Pons (tissue), 1 donor: ENCODE data around the gene SLC38A3.
A peak's percentile ranks its signal among the peaks of the same experiment; 100 is the strongest.
"Not testable (repeated sequence)": the region's sequence is repeated elsewhere in the genome, so short reads cannot be mapped to it uniquely, and the experiment has no call there.

Source experiments
- DNase-seq: peaks from one replicate; pipeline ENCODE4 v3.0.0-alpha.2; 2016; ENCODE audit warnings: low spot score

SLC38A3 gene

DNA sequence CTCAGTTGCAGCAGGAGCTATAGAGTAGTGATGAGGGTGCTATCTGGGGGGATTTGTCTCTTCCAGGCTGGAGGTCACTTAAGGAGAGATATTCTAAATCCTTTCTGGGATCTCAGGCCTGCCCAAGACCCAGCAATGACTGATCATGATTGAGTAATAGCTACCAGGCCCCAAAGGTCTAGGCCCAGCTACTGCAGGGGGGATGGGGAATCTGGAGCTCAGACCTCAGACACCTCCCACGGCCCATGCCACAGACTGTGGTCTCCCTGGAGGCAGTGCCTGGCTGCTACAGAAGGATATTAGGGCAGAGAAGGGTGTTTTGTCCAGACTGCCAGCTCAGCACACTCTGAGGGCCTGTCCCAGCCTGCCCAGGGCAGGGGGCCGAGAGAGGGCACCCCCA, 6.9 kb downstream of the SLC38A3 start:
- no peak for DNase-seq

DNA sequence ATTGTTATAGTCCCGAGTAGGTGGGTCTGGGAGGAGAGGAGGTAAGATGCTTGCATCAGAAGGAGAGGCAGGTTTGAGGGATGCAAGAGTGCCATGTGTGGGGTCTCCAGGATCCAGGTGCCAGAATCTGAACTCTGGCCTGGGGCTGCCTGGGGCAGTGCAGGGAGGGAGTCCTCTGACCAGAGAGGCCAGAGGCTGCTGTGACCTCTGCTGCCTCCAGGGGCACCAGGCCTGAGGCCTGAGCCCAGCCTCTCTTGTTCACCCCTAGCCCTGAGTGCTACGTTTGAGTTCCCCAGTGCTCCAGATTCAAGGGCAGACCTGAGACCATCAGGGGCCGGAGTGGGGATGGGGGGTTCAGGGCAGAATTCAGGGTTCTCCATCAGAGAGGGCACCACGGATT, 7.4 kb downstream of the SLC38A3 start:
- DNase-seq, result no peak

DNA sequence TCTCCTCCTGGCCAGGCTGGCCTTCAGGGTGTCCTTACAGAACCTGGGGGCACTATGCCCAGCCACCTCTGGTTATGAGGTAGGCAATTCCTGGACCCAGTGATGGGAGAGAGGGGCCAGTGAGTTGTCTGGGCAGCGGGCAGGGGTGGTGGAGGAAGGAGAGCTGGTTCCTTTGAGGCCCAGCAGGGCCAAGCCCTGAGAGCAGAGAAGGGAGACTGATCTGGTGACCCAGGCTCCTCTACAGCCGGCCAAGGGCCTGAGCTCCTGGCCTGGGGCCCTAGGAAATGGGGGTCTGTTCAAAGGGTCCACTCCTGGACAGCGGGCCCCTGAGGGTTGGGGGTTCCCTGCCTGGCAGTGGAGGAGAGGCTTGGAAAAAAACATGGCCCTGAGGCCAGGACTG, 7.9 kb downstream of the SLC38A3 start:
- DNase-seq, result peak; percentile 47

- DNase-seq, result peak; percentile 94
Observed at GRCh38 chr3:50213373-50213772, 8.3 kb downstream of the SLC38A3 start.

- DNase-seq, result no peak
Observed at GRCh38 chr3:50214824-50215223, 9.8 kb downstream of the SLC38A3 start.

GRCh38 chr3:50215529-50215928, 10.5 kb downstream of the SLC38A3 start:
- no peak for DNase-seq

- DNase-seq, result no peak
Observed at GRCh38 chr3:50217681-50218080, 12.6 kb downstream of the SLC38A3 start.

GRCh38 chr3:50218448-50218847, 13.4 kb downstream of the SLC38A3 start:
- no peak for DNase-seq

DNA sequence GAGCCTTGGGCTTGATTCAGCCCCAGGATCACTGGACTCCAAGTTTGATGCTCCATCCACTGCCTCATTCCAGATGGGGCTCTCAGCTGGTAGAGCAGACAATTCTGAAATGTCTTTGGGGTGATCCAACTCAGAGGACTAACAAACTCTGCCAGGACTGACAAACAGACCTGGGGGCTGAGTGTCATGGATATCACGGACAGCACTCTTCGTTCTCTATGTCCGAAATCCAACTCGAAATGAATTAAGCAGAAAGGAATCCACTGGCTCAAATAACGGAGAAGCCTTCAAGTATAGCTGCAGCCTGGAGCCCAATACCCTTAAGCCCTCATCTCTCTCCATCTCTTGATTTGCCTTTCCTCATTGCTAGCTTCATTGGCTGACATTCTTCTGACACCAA, 14.2 kb downstream of the SLC38A3 start:
- no peak for DNase-seq

GRCh38 chr3:50220109-50220508, 15.0 kb downstream of the SLC38A3 start:
- DNase-seq, result no peak

- no peak for DNase-seq
Observed at GRCh38 chr3:50221051-50221410, 16.0 kb downstream of the SLC38A3 start.

GRCh38 chr3:50221411-50222168, 16.5 kb downstream of the SLC38A3 start:
- no peak for DNase-seq

DNA sequence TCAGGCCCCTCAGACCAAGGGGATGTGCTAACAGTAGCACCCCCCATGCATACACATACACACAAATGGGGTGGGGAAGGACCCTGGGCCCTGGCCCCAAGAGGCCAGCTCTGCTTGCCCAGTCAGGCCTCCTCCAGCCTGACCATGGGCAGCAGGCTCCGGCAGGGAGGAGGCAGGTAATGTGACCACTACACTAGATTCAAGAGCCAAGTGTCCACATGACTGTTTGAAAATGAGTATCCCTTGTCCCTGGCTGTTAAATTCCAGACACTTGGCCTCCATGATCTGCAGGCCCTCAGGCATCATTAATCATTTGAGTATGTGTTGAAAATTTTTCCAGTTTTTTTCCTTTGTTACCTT, 17.1 kb downstream of the SLC38A3 start:
- DNase-seq, result no peak

GRCh38 chr3:50224639-50225038, 19.6 kb downstream of the SLC38A3 start:
- no peak for DNase-seq

GRCh38 chr3:50226888-50227389, 21.9 kb downstream of the SLC38A3 start:
- DNase-seq, result peak; percentile 60

DNA sequence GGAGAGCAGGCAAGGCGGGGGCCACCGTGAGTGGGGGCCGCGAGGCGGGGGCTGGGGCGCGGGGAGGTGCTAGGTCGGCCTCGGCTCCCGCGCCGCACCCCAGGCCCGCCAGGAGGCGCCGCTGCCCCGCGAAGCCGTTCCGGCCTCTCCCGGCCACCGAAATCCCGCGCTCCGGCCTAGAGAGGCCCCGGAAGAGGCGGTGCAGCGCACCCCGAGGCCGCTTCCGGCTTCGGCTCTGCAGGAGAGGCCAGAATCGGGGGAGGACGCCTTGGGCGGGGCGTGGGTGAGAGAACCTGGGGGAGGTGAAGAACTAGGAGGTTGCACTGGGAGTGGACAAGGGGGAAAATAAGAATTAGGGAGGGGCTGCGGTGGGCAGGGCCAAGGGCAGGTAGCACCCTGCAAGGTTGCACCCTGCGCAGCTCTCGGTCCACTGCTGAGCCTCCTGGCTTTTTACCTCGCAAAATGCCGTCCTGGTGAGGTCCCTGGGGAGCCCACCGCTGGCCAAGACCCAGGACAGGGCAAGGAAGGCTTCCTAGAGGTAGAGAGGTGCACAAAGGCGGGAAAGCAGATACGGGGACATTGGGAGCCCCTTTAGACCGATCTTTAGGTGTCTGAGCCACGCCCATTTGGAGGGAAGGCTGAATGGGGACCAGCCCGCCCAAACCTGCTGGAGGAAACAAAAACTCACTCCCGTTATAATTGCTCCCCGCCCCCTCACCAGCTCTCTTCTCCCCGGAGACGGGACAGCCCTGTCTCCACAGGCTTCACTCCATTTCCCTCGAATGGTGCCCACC, 22.5 kb downstream of the SLC38A3 start:
- peak; percentile 87 for DNase-seq

DNA sequence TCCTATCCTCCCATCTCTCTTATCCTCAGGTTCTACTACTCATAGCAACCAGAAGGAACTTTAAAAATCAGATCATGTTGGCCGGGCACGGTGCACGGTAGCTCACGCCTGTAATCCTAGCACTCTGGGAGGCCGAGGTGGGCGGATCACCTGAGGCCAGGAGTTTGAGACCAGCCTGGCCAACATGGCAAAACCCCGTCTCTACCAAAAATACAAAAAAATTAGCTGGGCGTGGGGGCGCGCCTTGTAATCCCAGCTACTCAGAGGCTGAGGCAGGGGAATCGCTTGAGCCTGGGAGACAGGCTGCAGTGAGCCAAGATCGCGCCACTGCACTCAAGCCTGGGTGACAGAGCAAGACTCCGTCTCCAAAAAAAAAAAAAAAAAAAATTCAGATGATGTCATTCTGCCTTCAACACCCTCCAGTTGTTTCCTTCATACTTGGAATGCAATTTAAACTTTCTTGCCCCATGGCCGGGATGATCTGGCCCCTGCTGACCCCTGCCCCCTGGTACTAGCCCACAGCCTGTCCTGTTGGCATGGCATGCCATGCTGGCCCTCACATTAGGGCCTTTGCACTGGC, 23.2 kb downstream of the SLC38A3 start:
- not testable (repeated sequence) for DNase-seq

GRCh38 chr3:50229490-50229889, 24.4 kb downstream of the SLC38A3 start:
- no peak for DNase-seq

DNA sequence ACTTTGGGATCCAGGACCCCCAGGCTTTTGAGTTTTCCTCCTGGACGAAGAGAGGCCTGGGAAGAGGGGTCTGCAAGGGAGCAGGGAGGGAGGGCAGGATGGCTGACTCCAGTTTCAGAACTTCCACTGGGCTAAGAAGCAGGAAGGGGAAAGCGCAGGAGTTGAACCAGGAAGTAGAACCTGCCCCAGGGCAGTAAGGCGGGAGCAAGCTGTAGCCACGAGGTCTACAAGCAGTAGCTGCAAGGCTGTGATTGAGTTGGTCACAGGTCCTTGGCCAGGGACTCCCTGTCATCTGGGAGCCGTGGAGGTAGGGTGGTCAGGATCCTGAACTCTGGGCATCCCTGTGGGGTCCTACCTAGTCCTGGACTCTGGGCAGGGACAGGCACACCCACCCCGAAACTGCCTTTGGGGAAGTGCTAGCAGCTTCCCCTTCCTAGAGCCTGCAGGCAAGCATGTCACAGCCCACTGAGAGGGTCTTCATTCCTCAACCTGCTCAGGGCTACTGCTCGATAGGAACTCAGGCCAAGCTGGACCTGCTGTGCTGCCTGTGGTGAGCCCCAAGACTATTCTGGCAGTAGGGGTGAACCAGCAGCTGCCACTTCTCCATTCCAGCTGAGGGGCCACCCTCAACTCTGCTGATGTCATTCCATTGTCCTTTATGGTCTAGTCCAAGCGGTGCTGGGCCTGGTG, 25.2 kb downstream of the SLC38A3 start:
- no peak for DNase-seq

- DNase-seq, result no peak
Observed at GRCh38 chr3:50230794-50231125, 25.7 kb downstream of the SLC38A3 start.

- DNase-seq, result no peak
Observed at GRCh38 chr3:50231581-50231980, 26.5 kb downstream of the SLC38A3 start.

- DNase-seq, result no peak
Observed at GRCh38 chr3:50232303-50232702, 27.2 kb downstream of the SLC38A3 start.

DNA sequence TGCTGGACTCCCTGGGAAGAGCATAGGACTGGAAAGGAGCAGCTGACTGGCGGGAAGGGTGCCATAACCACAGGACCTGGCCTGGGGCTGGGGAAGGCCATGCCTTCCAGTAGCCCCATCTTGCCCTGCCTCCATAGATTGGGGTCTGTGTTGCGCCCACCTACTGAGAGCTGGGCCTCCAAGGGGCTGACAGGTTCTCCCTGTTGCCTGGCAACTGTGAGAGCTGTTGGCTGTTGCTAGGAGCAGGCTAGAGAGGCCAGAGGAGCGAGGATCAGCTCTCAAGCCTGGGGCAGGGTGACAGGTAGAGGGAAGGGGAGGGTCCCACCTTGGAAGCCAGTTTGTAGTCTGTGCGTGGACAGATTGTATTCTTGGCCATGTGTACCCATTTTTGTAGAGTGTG, 28.1 kb downstream of the SLC38A3 start:
- DNase-seq, result no peak
